GM15510 (cell line): ENCODE measurements around the gene CORIN.

Experiments
- POLR2A ChIP-seq: IDR thresholded peaks from 3 replicates; pipeline ENCODE4 v1.6.1; 2011; ENCODE audit warnings: borderline replicate concordance; ENCODE audit not compliant: insufficient read length; ENCODE audit errors: extremely low read depth

Gene CORIN

GRCh38 chr4:47579235-47579634 is 258.6 kb downstream of the CORIN start:
- TF ChIP-seq POLR2A = no peak

GRCh38 chr4:47577779-47578553 is 259.9 kb downstream of the CORIN start:
- TF ChIP-seq POLR2A = no peak

GRCh38 chr4:47572981-47573380 is 264.9 kb downstream of the CORIN start:
- TF ChIP-seq POLR2A = no peak

- TF ChIP-seq POLR2A = no peak
These were observed 267.1 kb downstream of the CORIN start for GRCh38 chr4:47570816-47571215.

GRCh38 chr4:47567511-47567910 is 270.4 kb downstream of the CORIN start:
- TF ChIP-seq POLR2A = no peak

GRCh38 chr4:47566969-47567368 is 270.9 kb downstream of the CORIN start:
- no peak for TF ChIP-seq POLR2A

GRCh38 chr4:47566566-47566965 is 271.3 kb downstream of the CORIN start:
- no peak for TF ChIP-seq POLR2A

GRCh38 chr4:47562297-47562696 is 275.6 kb downstream of the CORIN start:
- TF ChIP-seq POLR2A = no peak

GRCh38 chr4:47561331-47561730 is 276.5 kb downstream of the CORIN start:
- no peak for TF ChIP-seq POLR2A

GRCh38 chr4:47560682-47561081 is 277.2 kb downstream of the CORIN start:
- TF ChIP-seq POLR2A = no peak

GRCh38 chr4:47557255-47557654 is 280.6 kb downstream of the CORIN start:
- TF ChIP-seq POLR2A = no peak

- no peak for TF ChIP-seq POLR2A
These were observed 284.3 kb downstream of the CORIN start for GRCh38 chr4:47553329-47554125.

- no peak for TF ChIP-seq POLR2A
These were observed 286.2 kb downstream of the CORIN start for GRCh38 chr4:47551682-47552081.

- no peak for TF ChIP-seq POLR2A
These were observed 286.8 kb downstream of the CORIN start for GRCh38 chr4:47550899-47551548.
